Body of pancreas (tissue), 4 donors: ENCODE results near the gene ACE.

Experiments
- CTCF ChIP-seq, 7 experiments: fragments of 450-650 bp in 4 of 7; fragments of 200-600 bp in 3 of 7; sonication (generic) in 3 of 7; IDR thresholded peaks; one replicate each; pipeline ENCODE4 v1.5.1; 2016 to 2019; ENCODE audit warnings: antibody characterized with exemption in 7 of 7
- POLR2A ChIP-seq, 3 donors: fragments of 450-650 bp; IDR thresholded peaks; one replicate each; pipeline ENCODE4 v1.6.1; 2016; ENCODE audit warnings: antibody characterized with exemption in 3 of 3, mild to moderate bottlenecking in 2 of 3

GRCh38 chr17:63460018-63460417 is 16.8 kb upstream of the ACE start:
- TF ChIP-seq CTCF (IDR thresholded peaks at IDR 0.05) (no peak), POLR2A (IDR thresholded peaks at IDR 0.05) (no peak)
